HCT116 (cell line): ENCODE measurements around the gene MCRIP2.

Source experiments
- CTCF ChIP-seq, 3 experiments: fragments of 200-600 bp in 1 of 3; sonication (generic) in 1 of 3; IDR thresholded peaks in 2 of 3; conservative IDR thresholded peaks in 1 of 3; 2 replicates each; pipeline ENCODE4 v1.5.1; 2012 to 2017; ENCODE audit warnings: low read depth in 2 of 3, low read length in 2 of 3, antibody characterized with exemption in 1 of 3, borderline replicate concordance in 1 of 3, control low read depth in 1 of 3, mild to moderate bottlenecking in 1 of 3, mixed read lengths in 1 of 3, mixed run types in 1 of 3, moderate library complexity in 1 of 3; ENCODE audit not compliant: insufficient read depth in 1 of 3
- EGR1 ChIP-seq: IDR thresholded peaks from 2 replicates; pipeline ENCODE4 v1.6.1; 2012; ENCODE audit warnings: low read depth
- EZH2 ChIP-seq: fragments of 200-600 bp; sonication (generic); IDR thresholded peaks from 2 replicates; pipeline ENCODE4 v1.6.1; 2017; ENCODE audit warnings: antibody characterized with exemption, mixed run types
- EZH2phosphoT487 ChIP-seq: fragments of 200-600 bp; IDR thresholded peaks from 2 replicates; pipeline ENCODE4 v1.6.1; 2018; ENCODE audit warnings: antibody characterized with exemption, borderline replicate concordance
- JUND ChIP-seq: IDR thresholded peaks from 2 replicates; pipeline ENCODE4 v1.6.1; 2012
- MAX ChIP-seq: IDR thresholded peaks from 2 replicates; pipeline ENCODE4 v1.6.1; 2012
- POLR2A ChIP-seq: IDR thresholded peaks from 2 replicates; pipeline ENCODE4 v1.7.0; 2011; ENCODE audit warnings: borderline replicate concordance; ENCODE audit not compliant: insufficient read depth, insufficient read length; ENCODE audit errors: extremely low read depth
- RAD21 ChIP-seq: IDR thresholded peaks from 2 replicates; pipeline ENCODE4 v1.6.1; 2012; ENCODE audit warnings: low read depth, mild to moderate bottlenecking
- REST ChIP-seq: IDR thresholded peaks from 2 replicates; pipeline ENCODE4 v1.6.1; 2012; ENCODE audit warnings: low read depth
- SIN3A ChIP-seq: IDR thresholded peaks from 2 replicates; pipeline ENCODE4 v1.6.1; 2012; ENCODE audit warnings: low read depth
- SRF ChIP-seq: IDR thresholded peaks from 2 replicates; pipeline ENCODE4 v1.6.1; 2012; ENCODE audit warnings: low read depth
- YY1 ChIP-seq: IDR thresholded peaks from 2 replicates; pipeline ENCODE4 v1.6.1; 2011; ENCODE audit warnings: low read length, low read depth, moderate library complexity, mild to moderate bottlenecking; ENCODE audit not compliant: insufficient replicate concordance; ENCODE audit errors: extremely low read depth

GRCh38 chr16:635573-636205 lies 5.9 kb upstream of the MCRIP2 start:
- TF ChIP-seq YY1 (no peak), EZH2phosphoT487 (no peak), POLR2A (no peak), CTCF (IDR thresholded peaks at IDR 0.05 in 2 of 3, conservative IDR thresholded peaks at IDR 0.05 in 1 of 3; ENCODE audit: borderline replicate concordance in 1 of 3, insufficient read depth in 1 of 3, low read depth in 2 of 3, low read length in 2 of 3) (no peak), EGR1 (no peak), EZH2 (no peak), SRF (no peak), SIN3A (no peak), JUND (no peak), RAD21 (no peak; the same call in 1 of the 2 replicates), MAX (no peak), REST (no peak)
